Hepatic stellate cell (primary cell): ENCODE results near the gene DZANK1.
"Not testable (repeated sequence)": the region's sequence is repeated elsewhere in the genome, so short reads cannot be mapped to it uniquely, and the experiment has no call there.

Source experiments
- DNase-seq: peaks from one replicate; pipeline ENCODE4 v3.0.0; 2011; ENCODE audit warnings: low spot score

Gene DZANK1

GRCh38 chr20:18375551-18375950, 91.3 kb downstream of the DZANK1 start:
- not testable (repeated sequence) for DNase-seq

GRCh38 chr20:18372296-18372695, 94.5 kb downstream of the DZANK1 start:
- no peak for DNase-seq

- no peak for DNase-seq
Observed at GRCh38 chr20:18364768-18365167, 102.1 kb downstream of the DZANK1 start.

GRCh38 chr20:18363708-18364107, 103.1 kb downstream of the DZANK1 start:
- no peak for DNase-seq

- no peak for DNase-seq
Observed at GRCh38 chr20:18362916-18363315, 103.9 kb downstream of the DZANK1 start.

GRCh38 chr20:18361678-18362077, 105.2 kb downstream of the DZANK1 start:
- no peak for DNase-seq

- no peak for DNase-seq
Observed at GRCh38 chr20:18360635-18361034, 106.2 kb downstream of the DZANK1 start.

- no peak for DNase-seq
Observed at GRCh38 chr20:18359854-18360253, 107.0 kb downstream of the DZANK1 start.

- DNase-seq, result not testable (repeated sequence)
Observed at GRCh38 chr20:18349749-18350148, 117.1 kb downstream of the DZANK1 start.
